HG02885 (cell line): ENCODE measurements around the gene ETFBKMT.
"Not testable (repeated sequence)": the region's sequence is repeated elsewhere in the genome, so short reads cannot be mapped to it uniquely, and the experiment has no call there.

ENCODE experiments used
- ATAC-seq: cut with Tn5 transposase; IDR thresholded peaks from one replicate; pipeline ENCODE4 v1.9.1; 2021; ENCODE audit warnings: mild to moderate bottlenecking; ENCODE audit not compliant: unreplicated experiment, poor library complexity

The ETFBKMT gene

GRCh38 chr12:31651893-31652521, 7.5 kb upstream of the ETFBKMT start:
- ATAC-seq = no peak

- no peak for ATAC-seq
Measured at GRCh38 chr12:31655208-31655607, 4.3 kb upstream of the ETFBKMT start.

- no peak for ATAC-seq
Measured at GRCh38 chr12:31655792-31656191, 3.7 kb upstream of the ETFBKMT start.

GRCh38 chr12:31658471-31659086, 909 bp upstream of the ETFBKMT start:
- ATAC-seq = peak; percentile 1

DNA sequence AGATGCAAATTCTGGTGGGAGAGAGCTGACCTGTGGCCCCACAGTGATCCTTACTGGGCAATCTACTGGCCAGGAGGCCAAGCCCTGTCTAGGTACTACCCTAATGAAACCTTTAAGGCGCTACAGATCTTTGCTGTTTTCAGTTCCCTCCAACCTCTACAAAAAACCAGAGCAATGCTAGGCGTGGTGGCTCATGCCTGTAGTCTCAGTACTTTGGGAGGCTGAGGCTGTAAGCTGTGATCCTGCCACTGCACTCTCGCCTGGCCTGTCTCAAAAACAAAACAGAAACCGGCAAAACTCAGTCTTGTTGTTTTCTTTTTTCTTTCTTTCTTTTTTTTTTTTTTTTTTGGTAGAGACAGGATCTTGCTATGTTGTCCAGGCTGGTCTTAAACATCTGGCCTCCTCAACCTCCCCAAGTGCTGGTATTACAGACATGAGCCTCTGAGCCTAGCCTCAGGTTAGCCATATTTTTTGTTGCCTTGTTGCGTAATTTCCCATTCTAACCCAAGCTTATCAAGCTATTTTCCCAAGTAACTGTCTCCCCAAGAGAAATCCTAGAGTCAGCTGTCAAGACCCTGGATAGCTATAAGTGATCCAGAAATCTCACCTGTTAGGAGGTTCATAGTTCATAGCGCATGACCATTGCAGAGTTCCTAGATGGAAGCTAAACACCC, 2.8 kb downstream of the ETFBKMT start:
- peak; percentile 21 for ATAC-seq

DNA sequence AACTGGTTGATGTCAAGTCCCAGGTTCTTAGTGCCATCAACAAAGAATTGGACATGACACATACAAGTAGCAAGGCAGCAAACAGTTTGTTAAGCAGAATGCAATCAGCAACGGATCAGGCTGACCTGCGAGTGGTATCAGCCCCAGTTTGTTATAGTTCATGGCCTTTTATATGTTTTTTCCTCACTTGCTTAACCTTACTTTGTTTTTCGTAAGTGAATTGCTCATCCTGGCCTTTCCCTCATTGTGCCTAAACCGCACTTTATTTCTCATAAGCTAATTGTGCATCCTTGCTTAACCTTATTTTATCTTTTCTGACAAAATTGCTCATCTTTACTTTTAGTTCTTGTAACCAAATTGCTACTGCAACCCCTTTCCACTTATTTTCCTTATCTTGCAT, 4.1 kb downstream of the ETFBKMT start:
- ATAC-seq = no peak

DNA sequence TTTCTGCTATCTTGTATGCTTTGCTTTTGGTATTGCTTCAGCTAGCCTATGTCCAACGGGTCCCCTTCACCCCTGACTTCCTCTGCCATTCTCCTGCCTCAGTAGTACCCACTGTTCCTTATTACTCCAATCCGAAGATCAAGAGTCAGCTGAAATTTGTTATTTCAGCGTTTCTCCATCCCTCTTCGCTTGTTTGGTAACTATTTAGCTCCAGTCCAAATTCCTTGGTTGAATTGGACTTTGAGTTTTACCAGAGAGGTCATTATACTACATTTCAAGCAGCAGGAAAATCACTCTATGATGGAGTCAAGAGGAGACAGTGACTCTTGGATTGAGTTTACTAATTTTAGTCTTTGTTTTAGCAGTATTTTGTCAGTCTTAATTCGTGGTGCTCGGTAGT, 4.5 kb downstream of the ETFBKMT start:
- ATAC-seq = no peak

DNA sequence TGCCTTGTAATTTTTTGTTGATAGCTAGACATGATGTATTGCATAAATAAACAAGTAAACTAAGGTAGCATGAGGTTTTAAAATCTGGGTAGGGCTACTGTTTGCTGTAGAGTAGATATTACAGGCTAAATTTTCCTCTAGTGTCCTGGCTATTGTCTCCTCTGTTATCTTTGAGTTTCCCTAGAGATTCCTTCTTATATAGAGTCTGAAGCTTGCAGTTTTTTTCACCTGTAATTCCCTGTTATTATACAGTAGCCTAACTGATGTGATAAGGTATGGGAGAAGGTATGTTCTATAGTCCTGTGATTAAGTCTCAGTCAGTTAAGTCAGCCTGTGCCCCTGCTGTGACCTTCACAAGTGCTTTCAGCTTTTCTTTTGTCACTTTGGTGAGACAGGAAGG, 9.5 kb downstream of the ETFBKMT start:
- no peak for ATAC-seq

DNA sequence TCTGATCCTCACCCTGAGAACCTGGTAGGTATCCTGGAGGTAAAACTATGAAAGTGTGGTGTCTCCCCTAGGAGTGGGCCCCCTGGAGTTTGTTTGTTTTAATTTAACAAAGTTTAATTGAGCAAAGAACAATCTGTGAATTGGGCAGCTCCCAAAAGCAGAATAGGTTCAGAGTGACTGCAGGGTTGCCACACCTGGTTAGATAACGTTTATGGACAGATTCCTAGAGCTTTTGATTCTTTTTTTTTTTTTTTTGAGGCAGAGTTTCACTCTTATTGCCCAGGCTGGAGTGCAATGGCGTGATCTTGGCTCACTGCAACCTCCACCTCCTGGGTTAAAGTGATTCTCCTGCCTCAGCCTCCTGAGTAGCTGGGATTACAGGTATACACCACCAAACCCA, 10.1 kb downstream of the ETFBKMT start:
- ATAC-seq = not testable (repeated sequence)

GRCh38 chr12:31672521-31672920, 13.0 kb downstream of the ETFBKMT start:
- no peak for ATAC-seq

GRCh38 chr12:31682136-31682962, 22.9 kb downstream of the ETFBKMT start:
- peak; percentile 91 for ATAC-seq

GRCh38 chr12:31685801-31686200, 26.3 kb downstream of the ETFBKMT start:
- ATAC-seq = no peak

GRCh38 chr12:31687101-31687527, 27.6 kb downstream of the ETFBKMT start:
- peak; percentile 71 for ATAC-seq

- ATAC-seq = not testable (repeated sequence)
Measured at GRCh38 chr12:31689921-31690320, 30.4 kb downstream of the ETFBKMT start.

DNA sequence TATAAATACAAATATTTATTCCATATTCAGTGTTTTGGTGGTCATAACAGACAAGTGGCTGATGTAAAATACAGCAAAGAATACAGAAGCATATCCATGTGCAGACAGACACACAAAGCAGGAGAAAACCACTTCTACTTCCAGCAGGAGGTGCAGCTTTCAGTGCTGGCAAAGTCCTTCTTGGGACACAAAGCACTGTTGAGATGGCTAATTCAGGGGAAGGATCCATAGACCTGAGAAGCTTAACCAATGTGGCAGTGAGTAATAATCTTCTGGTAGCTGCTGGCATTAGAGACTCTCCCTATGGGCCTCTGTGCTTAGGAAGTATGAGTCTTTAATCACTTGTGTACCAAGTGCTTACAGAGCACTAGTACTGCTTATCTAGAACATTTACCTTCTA, 42.6 kb downstream of the ETFBKMT start:
- ATAC-seq = no peak

- no peak for ATAC-seq
Measured at GRCh38 chr12:31705621-31706020, 46.1 kb downstream of the ETFBKMT start.

- ATAC-seq = not testable (repeated sequence)
Measured at GRCh38 chr12:31708118-31708517, 48.6 kb downstream of the ETFBKMT start.

GRCh38 chr12:31710021-31710818, 50.7 kb downstream of the ETFBKMT start:
- no peak for ATAC-seq

- no peak for ATAC-seq
Measured at GRCh38 chr12:31712877-31713276, 53.4 kb downstream of the ETFBKMT start.
